Measurements from ENCODE around the gene CPA4. TPM values are rescaled to one million over a fixed set of nuclear protein-coding genes. Genes with fewer than 3 reads are reported as not detected.
A peak's percentile ranks its signal among the peaks of the same experiment; 100 is the strongest.

The CPA4 gene
- total and polyA plus RNA-seq, 2 experiments from 2014 or later = not detected

DNA sequence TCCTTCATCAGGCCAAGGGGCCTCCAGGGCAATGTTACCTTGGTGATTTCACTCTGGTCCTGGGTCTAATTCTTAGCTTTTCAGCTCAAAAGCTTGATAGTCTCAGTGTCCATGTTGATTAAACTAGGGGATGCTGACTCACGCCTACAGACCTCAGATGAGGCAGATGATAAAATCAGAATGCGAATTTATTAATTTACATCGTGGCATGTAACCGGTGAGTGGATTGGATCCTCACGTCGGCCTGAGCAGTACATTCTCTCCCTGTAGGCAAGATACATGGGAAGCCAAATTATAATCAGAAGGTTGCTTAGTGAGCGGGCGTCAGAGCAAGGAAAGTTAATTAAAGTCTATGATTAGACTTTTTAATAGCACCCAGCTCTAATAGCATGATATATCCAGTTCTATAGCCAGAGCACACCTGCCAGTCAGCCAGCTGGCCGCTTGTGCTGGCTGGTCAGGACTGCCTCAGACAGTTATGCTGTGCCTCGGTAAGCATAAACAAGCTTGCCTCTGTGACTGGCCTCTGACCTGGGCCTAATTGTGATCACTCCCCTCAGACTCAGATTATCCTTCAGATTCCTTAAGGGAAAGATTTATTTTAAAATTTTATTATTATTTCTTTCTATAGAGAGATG, 31.5 kb downstream of the CPA4 start:
- no peak overlapping the region for H2AFZ ChIP-seq
- H3K9me2 ChIP-seq (ENCODE audit: insufficient read depth) = peaks cover 5% of the 10 kb centered on the region; the same call in 1 of the 2 replicates
- Mint-ChIP-seq H3K27ac (no peak overlapping the region), H3K9me3 (no peaks in the 10 kb centered on the region; the same call in 2 of the 3 replicates), H3K36me3 (ENCODE audit: low read depth) (no peaks in the 10 kb centered on the region), H3K4me1 (peaks cover 15% of the 10 kb centered on the region), H3K4me3 (no peak overlapping the region), H3K27me3 (ENCODE audit: insufficient read depth, low read depth, poor library complexity) (no peaks in the 10 kb centered on the region)
- DNase-seq (ENCODE audit: low spot score) (no peak), ATAC-seq (no peak)
- no peaks in the 10 kb centered on the region for H3F3A ChIP-seq (replicated peaks; ENCODE audit: low read depth)
- no peaks in the 10 kb centered on the region for H3K79me2 ChIP-seq (replicated peaks; ENCODE audit: insufficient read depth)
- H4K20me1 ChIP-seq (replicated peaks; ENCODE audit: insufficient read depth) = no peaks in the 10 kb centered on the region
- no peaks in the 10 kb centered on the region for H3K36me3 ChIP-seq (ENCODE audit: insufficient read depth)
- TF ChIP-seq NANOG (IDR thresholded peaks at IDR 0.05; ENCODE audit: borderline replicate concordance) (no peak), ZNF114 (CRISPR knock-in tag; IDR thresholded peaks at IDR 0.05) (no peak), JUNB (IDR thresholded peaks at IDR 0.05; ENCODE audit: unreplicated experiment) (no peak), ETS1 (IDR thresholded peaks at IDR 0.05) (no peak), CTCF (conservative IDR thresholded peaks at IDR 0.05; ENCODE audit: low read depth in 2 of 2) (no peak), REST (IDR thresholded peaks at IDR 0.05; ENCODE audit: unreplicated experiment) (no peak), CREB1 (CRISPR knock-in tag; IDR thresholded peaks at IDR 0.05; ENCODE audit: low read depth) (no peak)
- no peaks in the 10 kb centered on the region for H3K27me3 ChIP-seq (ENCODE audit: insufficient read depth)
- no peak overlapping the region for H3K4me3 ChIP-seq
- H3K4me1 ChIP-seq (ENCODE audit: insufficient read depth) = no peaks in the 10 kb centered on the region
- H3K27ac ChIP-seq (ENCODE audit: low read depth) = no peak overlapping the region
- no peak overlapping the region for H3K4me2 ChIP-seq

- no peak overlapping the region for H3K27ac ChIP-seq (ENCODE audit: low read depth)
- no peaks in the 10 kb centered on the region for H3K79me2 ChIP-seq (replicated peaks; ENCODE audit: insufficient read depth)
- peaks cover 5% of the 10 kb centered on the region; the same call in 1 of the 2 replicates for H3K9me2 ChIP-seq (ENCODE audit: insufficient read depth)
- no peak overlapping the region for H3K4me3 Mint-ChIP-seq
- no peak overlapping the region for H3K4me3 ChIP-seq
- H3K27me3 ChIP-seq (ENCODE audit: insufficient read depth) = no peaks in the 10 kb centered on the region
- no peak overlapping the region for H3K27ac Mint-ChIP-seq
- H3K4me1 Mint-ChIP-seq = no peaks in the 10 kb centered on the region
- DNase-seq (ENCODE audit: low spot score) (no peak), ATAC-seq (no peak)
- no peaks in the 10 kb centered on the region for H3K27me3 Mint-ChIP-seq (ENCODE audit: insufficient read depth, low read depth, poor library complexity)
- H3K4me1 ChIP-seq (ENCODE audit: insufficient read depth) = no peaks in the 10 kb centered on the region
- no peak overlapping the region for H3K4me2 ChIP-seq
- H3K9me3 Mint-ChIP-seq = no peaks in the 10 kb centered on the region
- H3K36me3 ChIP-seq (ENCODE audit: insufficient read depth) = no peaks in the 10 kb centered on the region
- H3F3A ChIP-seq (replicated peaks; ENCODE audit: low read depth) = no peaks in the 10 kb centered on the region
- peak overlapping the region; percentile 61; the same call in 1 of the 2 replicates for H2AFZ ChIP-seq
- no peaks in the 10 kb centered on the region for H4K20me1 ChIP-seq (replicated peaks; ENCODE audit: insufficient read depth)
- no peaks in the 10 kb centered on the region for H3K36me3 Mint-ChIP-seq (ENCODE audit: low read depth)
- TF ChIP-seq JUNB (IDR thresholded peaks at IDR 0.05; ENCODE audit: unreplicated experiment) = no peak
- no peak for TF ChIP-seq NANOG (IDR thresholded peaks at IDR 0.05; ENCODE audit: borderline replicate concordance)
- no peak for TF ChIP-seq REST (IDR thresholded peaks at IDR 0.05; ENCODE audit: unreplicated experiment)
- no peak for TF ChIP-seq ETS1 (IDR thresholded peaks at IDR 0.05)
- no peak for TF ChIP-seq EZH2 (IDR thresholded peaks at IDR 0.05; ENCODE audit: low read depth, unreplicated experiment)
- TF ChIP-seq ZNF114 (CRISPR knock-in tag; IDR thresholded peaks at IDR 0.05) = no peak
These were observed 36.7 kb downstream of the CPA4 start for GRCh38 chr7:130329681-130330080.

Measured in GM23338 (cell line).